GM12872 (cell line): ENCODE data around the gene QKI.

Source experiments
- CTCF ChIP-seq: IDR thresholded peaks from 3 replicates; pipeline ENCODE4 v1.5.1; 2011; ENCODE audit warnings: low read depth, mild to moderate bottlenecking, low read length, moderate library complexity; ENCODE audit not compliant: insufficient read depth

QKI gene

GRCh38 chr6:163386329-163386908 lies 28.1 kb upstream of the QKI start:
- no peak for TF ChIP-seq CTCF

GRCh38 chr6:163387317-163387716 lies 27.2 kb upstream of the QKI start:
- TF ChIP-seq CTCF, result no peak

- no peak for TF ChIP-seq CTCF
Measured at GRCh38 chr6:163389354-163389753, 25.2 kb upstream of the QKI start.

- TF ChIP-seq CTCF, result no peak
Measured at GRCh38 chr6:163390770-163391169, 23.7 kb upstream of the QKI start.

- TF ChIP-seq CTCF, result no peak
Measured at GRCh38 chr6:163391985-163392384, 22.5 kb upstream of the QKI start.

- TF ChIP-seq CTCF, result no peak
Measured at GRCh38 chr6:163392533-163392932, 22.0 kb upstream of the QKI start.

GRCh38 chr6:163393923-163394322 lies 20.6 kb upstream of the QKI start:
- no peak for TF ChIP-seq CTCF
